ENCODE data around the gene SCD.

The SCD gene

GRCh38 chr10:100344241-100344788 lies 2.7 kb upstream of the SCD start:
- TF ChIP-seq LEF1 (IDR thresholded peaks at IDR 0.05; ENCODE audit: borderline replicate concordance) (no peak), ELF4 (IDR thresholded peaks at IDR 0.05) (no peak), ZNF384 (IDR thresholded peaks at IDR 0.05) (no peak), SUZ12 (IDR thresholded peaks at IDR 0.05) (no peak), PKNOX1 (IDR thresholded peaks at IDR 0.05) (no peak), FOXM1 (IDR thresholded peaks at IDR 0.05; ENCODE audit: borderline replicate concordance) (no peak), FOXK2 (IDR thresholded peaks at IDR 0.05) (no peak), NFRKB (IDR thresholded peaks at IDR 0.05) (no peak), BHLHE40 (IDR thresholded peaks at IDR 0.05; ENCODE audit: borderline replicate concordance) (no peak), HDGF (IDR thresholded peaks at IDR 0.05; ENCODE audit: borderline replicate concordance) (no peak), L3MBTL2 (conservative IDR thresholded peaks at IDR 0.05) (no peak), SP1 (IDR thresholded peaks at IDR 0.05) (no peak), TARDBP (IDR thresholded peaks at IDR 0.05) (no peak), CTBP1 (IDR thresholded peaks at IDR 0.05; ENCODE audit: borderline replicate concordance) (no peak), ARNT (IDR thresholded peaks at IDR 0.05) (no peak), FOXA1 (IDR thresholded peaks at IDR 0.05) (no peak)
- ChIA-PET CTCF (interaction anchor here (0.5 to 1.0 kb wide), 4 partner anchors 47 to 138 kb away, joined by 3 to 4 read pairs (median 3); no protein-coding TSS in a partner anchor), POLR2A (interaction anchor here (0.8 to 10.0 kb wide), 3 partner anchors 30 to 191 kb away, joined by 3 to 128 read pairs (median 4); partner anchors contain the start of gene HIF1AN)
- no peak for DNase-seq (ENCODE audit: extremely low spot score)

- ChIA-PET CTCF (interaction anchor here (1.1 to 2.6 kb wide), 4 partner anchors 17 to 163 kb away, joined by 3 to 7 read pairs (median 4); no protein-coding TSS in a partner anchor), POLR2A (interaction anchor here (1.0 to 10.0 kb wide), 9 partner anchors 10 to 142 kb away, joined by 3 to 128 read pairs (median 4); no protein-coding TSS in a partner anchor)
- TF ChIP-seq L3MBTL2 (conservative IDR thresholded peaks at IDR 0.05), result no peak
- no peak for TF ChIP-seq ZNF384 (IDR thresholded peaks at IDR 0.05)
- no peak for TF ChIP-seq PKNOX1 (IDR thresholded peaks at IDR 0.05)
- no peak for TF ChIP-seq FOXK2 (IDR thresholded peaks at IDR 0.05)
- no peak for TF ChIP-seq TARDBP (IDR thresholded peaks at IDR 0.05)
- no peak for TF ChIP-seq HDGF (IDR thresholded peaks at IDR 0.05; ENCODE audit: borderline replicate concordance)
- TF ChIP-seq FOXM1 (IDR thresholded peaks at IDR 0.05; ENCODE audit: borderline replicate concordance), result no peak
- TF ChIP-seq CTBP1 (IDR thresholded peaks at IDR 0.05; ENCODE audit: borderline replicate concordance), result no peak
- no peak for TF ChIP-seq SP1 (IDR thresholded peaks at IDR 0.05)
- no peak for TF ChIP-seq LEF1 (IDR thresholded peaks at IDR 0.05; ENCODE audit: borderline replicate concordance)
- TF ChIP-seq BHLHE40 (IDR thresholded peaks at IDR 0.05; ENCODE audit: borderline replicate concordance), result no peak
- TF ChIP-seq ARNT (IDR thresholded peaks at IDR 0.05), result no peak
- TF ChIP-seq ELF4 (IDR thresholded peaks at IDR 0.05), result no peak
- TF ChIP-seq NFRKB (IDR thresholded peaks at IDR 0.05), result no peak
- TF ChIP-seq SUZ12 (IDR thresholded peaks at IDR 0.05), result no peak
- TF ChIP-seq FOXA1 (IDR thresholded peaks at IDR 0.05), result no peak
- no peak for DNase-seq (ENCODE audit: extremely low spot score)
Observed at GRCh38 chr10:100345570-100346330, 1.3 kb upstream of the SCD start.

GRCh38 chr10:100346351-100346764 lies 675 bp upstream of the SCD start:
- ChIA-PET CTCF (interaction anchor here (1.1 to 2.6 kb wide), 4 partner anchors 18 to 162 kb away, joined by 3 to 7 read pairs (median 4); no protein-coding TSS in a partner anchor), POLR2A (interaction anchor here (1.0 to 10.0 kb wide), 14 partner anchors 9 to 141 kb away, joined by 3 to 128 read pairs (median 4); no protein-coding TSS in a partner anchor)
- peak; percentile 76 for DNase-seq (ENCODE audit: extremely low spot score)
- TF ChIP-seq L3MBTL2 (conservative IDR thresholded peaks at IDR 0.05) (peak; percentile 26; the same call in 1 of the 2 replicates), CTBP1 (IDR thresholded peaks at IDR 0.05; ENCODE audit: borderline replicate concordance) (no peak), NFRKB (IDR thresholded peaks at IDR 0.05) (no peak)

- CTCF ChIA-PET, result interaction anchor here (1.1 kb wide), 1 partner anchor 23 kb away, joined by 4 read pairs; no protein-coding TSS in a partner anchor
- no peak for TF ChIP-seq TARDBP (IDR thresholded peaks at IDR 0.05)
- TF ChIP-seq SP1 (IDR thresholded peaks at IDR 0.05), result no peak
- no peak for TF ChIP-seq HDGF (IDR thresholded peaks at IDR 0.05; ENCODE audit: borderline replicate concordance)
- no peak for TF ChIP-seq ARNT (IDR thresholded peaks at IDR 0.05)
- DNase-seq (ENCODE audit: extremely low spot score), result peak; percentile 50
- POLR2A ChIA-PET, result interaction anchor here (0.7 to 10.0 kb wide), 9 partner anchors 17 to 182 kb away, joined by 3 to 128 read pairs (median 3); partner anchors contain the start of genes NDUFB8 and PKD2L1
Observed at GRCh38 chr10:100347568-100348195, 649 bp downstream of the SCD start.

- ChIA-PET CTCF (interaction anchor here (0.6 to 1.4 kb wide), 3 partner anchors 22 to 128 kb away, joined by 3 to 6 read pairs (median 4); no protein-coding TSS in a partner anchor), POLR2A (interaction anchor here (1.5 to 10.0 kb wide), 3 partner anchors 22 to 32 kb away, joined by 4 to 128 read pairs (median 45); no protein-coding TSS in a partner anchor)
- DNase-seq (ENCODE audit: extremely low spot score), result no peak
- TF ChIP-seq ARNT (IDR thresholded peaks at IDR 0.05), result no peak
- no peak for TF ChIP-seq TARDBP (IDR thresholded peaks at IDR 0.05)
- TF ChIP-seq CTBP1 (IDR thresholded peaks at IDR 0.05; ENCODE audit: borderline replicate concordance), result no peak
Observed at GRCh38 chr10:100348389-100348927, 1.4 kb downstream of the SCD start.

- ChIA-PET CTCF (interaction anchor here (0.6 to 1.4 kb wide), 3 partner anchors 22 to 127 kb away, joined by 3 to 6 read pairs (median 4); no protein-coding TSS in a partner anchor), POLR2A (interaction anchor here (1.0 to 10.0 kb wide), 4 partner anchors 22 to 38 kb away, joined by 3 to 128 read pairs (median 24); no protein-coding TSS in a partner anchor)
- DNase-seq (ENCODE audit: extremely low spot score), result no peak
- no peak for TF ChIP-seq PKNOX1 (IDR thresholded peaks at IDR 0.05)
Observed at GRCh38 chr10:100349087-100349486, 2.1 kb downstream of the SCD start.
